ENCODE results near the gene MIPOL1. TPM values are rescaled to one million over a fixed set of nuclear protein-coding genes. Genes with fewer than 3 reads are reported as not detected.

Gene MIPOL1
- total RNA-seq, 1 experiment from 2014 or later, result 15.4 TPM

- intact Hi-C loops (cut with micrococcal nuclease), result no loop called here
- Histone ChIP-seq H3K9me3 (ENCODE audit: control insufficient read depth in 1 of 2, insufficient read depth in 1 of 2, low read depth in 1 of 2, low read length in 2 of 2) (no peaks in the 10 kb centered on the region), H3K27ac (ENCODE audit: low read depth, low read length) (no peak overlapping the region), H3K9me2 (ENCODE audit: insufficient read depth) (no peaks in the 10 kb centered on the region), H4K20me1 (ENCODE audit: insufficient read depth) (no peaks in the 10 kb centered on the region), H3K4me2 (ENCODE audit: low read length) (no peak overlapping the region), H3K79me2 (ENCODE audit: insufficient read depth, low read length) (no peaks in the 10 kb centered on the region), H3K4me1 (ENCODE audit: control insufficient read depth in 1 of 2, insufficient read depth in 2 of 2, low read length in 2 of 2) (no peaks in the 10 kb centered on the region), H3K9ac (ENCODE audit: low read length) (no peak overlapping the region), H3K36me3 (ENCODE audit: control insufficient read depth in 1 of 2, insufficient read depth in 2 of 2, low read length in 2 of 2) (no peaks in the 10 kb centered on the region; a peak in 1 of 4 replicates), H2AFZ (ENCODE audit: low read depth, low read length, poor library complexity, severe bottlenecking) (no peak overlapping the region), H3K4me3 (replicated peaks in 1 of 2; ENCODE audit: low read depth in 1 of 2, low read length in 2 of 2) (no peak overlapping the region), H3K27me3 (ENCODE audit: insufficient read depth, low read length) (no peaks in the 10 kb centered on the region)
- ATAC-seq (no peak), DNase-seq (ENCODE audit: low read depth, low spot score) (no peak)
- RAD21 ChIA-PET (ENCODE audit: low non-redundant PET in 1 of 2, low total read pairs in 2 of 2, uncharacterized antibody in 2 of 2, unreplicated experiment in 2 of 2), result no interaction called here
- TF ChIP-seq RAD21 (IDR thresholded peaks at IDR 0.05; ENCODE audit: low read depth) (no peak), ZNF274 (IDR thresholded peaks at IDR 0.05; ENCODE audit: low read depth, low read length) (no peak), TCF7L2 (IDR thresholded peaks at IDR 0.05; ENCODE audit: borderline replicate concordance, extremely low read depth, insufficient read depth, insufficient read length) (no peak), ZBTB33 (IDR thresholded peaks at IDR 0.05; ENCODE audit: extremely low read depth, insufficient replicate concordance, low read length) (no peak), SRF (IDR thresholded peaks at IDR 0.05; ENCODE audit: low read depth) (no peak), ZFX (IDR thresholded peaks at IDR 0.05) (no peak), EZH2phosphoT487 (IDR thresholded peaks at IDR 0.05; ENCODE audit: borderline replicate concordance) (no peak), EZH2 (IDR thresholded peaks at IDR 0.05) (no peak), JUND (IDR thresholded peaks at IDR 0.05) (no peak), MAX (IDR thresholded peaks at IDR 0.05) (no peak), CEBPB (IDR thresholded peaks at IDR 0.05; ENCODE audit: low read depth) (no peak), REST (IDR thresholded peaks at IDR 0.05; ENCODE audit: low read depth) (no peak), YY1 (IDR thresholded peaks at IDR 0.05; ENCODE audit: extremely low read depth, insufficient replicate concordance, low read depth, low read length) (no peak), POLR2AphosphoS5 (IDR thresholded peaks at IDR 0.05; ENCODE audit: low read depth, low read length) (no peak), ATF3 (IDR thresholded peaks at IDR 0.05) (no peak), SP1 (IDR thresholded peaks at IDR 0.05; ENCODE audit: low read depth) (no peak), EGR1 (IDR thresholded peaks at IDR 0.05; ENCODE audit: low read depth) (no peak), FOSL1 (IDR thresholded peaks at IDR 0.05; ENCODE audit: low read depth) (no peak)
- BruUV-seq (replicated peaks), result no TSS peak
- CTCF ChIA-PET, result interaction anchor here (0.9 to 1.7 kb wide), 2 partner anchors 9 to 622 kb away, joined by 4 to 8 read pairs; no protein-coding TSS in a partner anchor
- POLR2A ChIA-PET, result no interaction called here
Observed at GRCh38 chr14:37252434-37252833, 54.7 kb downstream of the MIPOL1 start.

Measured in HCT116 (cell line).